ENCODE measurements around the gene CAST. TPM values are rescaled to one million over a fixed set of nuclear protein-coding genes. Genes with fewer than 3 reads are reported as not detected.

CAST gene
- total and polyA plus RNA-seq, 2 donors (not counting 3 experiments of a cell fraction or from before 2014, with no cell fraction given) = 33.7 to 194 TPM

DNA sequence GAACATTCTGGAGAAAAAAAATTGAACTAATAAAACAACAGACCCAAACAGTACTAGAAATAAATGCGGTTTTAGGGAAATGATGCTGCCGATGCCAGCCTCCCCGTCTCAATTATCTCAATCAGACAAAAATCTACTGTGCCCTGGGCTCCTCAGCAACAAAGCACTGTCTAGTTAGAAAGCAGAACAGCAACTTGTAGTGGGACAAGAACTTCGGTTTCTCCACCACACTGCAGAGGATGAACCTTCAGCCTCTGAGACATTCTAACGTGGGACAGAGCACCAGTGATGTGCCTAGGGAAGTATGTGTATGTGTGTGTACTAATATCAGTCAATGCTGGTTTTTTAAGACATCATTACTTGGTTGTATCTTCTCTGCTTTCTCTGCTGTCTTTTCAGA is 11.1 kb upstream of the CAST start:
- Histone ChIP-seq H3K9ac (replicated peaks; ENCODE audit: extremely low read depth, insufficient read depth, low read length) (no peak overlapping the region), H3K4me3 (replicated peaks in 1 of 3; ENCODE audit: insufficient read depth in 1 of 3, low read depth in 1 of 3, low read length in 3 of 3) (no peak overlapping the region), H2AFZ (ENCODE audit: low read depth, low read length) (no peak overlapping the region), H3K27me3 (ENCODE audit: control insufficient read depth in 2 of 2, insufficient read depth in 2 of 2, low read length in 2 of 2) (no peaks in the 10 kb centered on the region), H3K27ac (ENCODE audit: insufficient read depth, low read depth, low read length) (no peak overlapping the region), H3K4me2 (ENCODE audit: insufficient read depth, low read length) (no peak overlapping the region), H3K36me3 (ENCODE audit: control insufficient read depth in 2 of 2, extremely low read depth in 1 of 2, insufficient read depth in 2 of 2, low read length in 2 of 2) (no peaks in the 10 kb centered on the region), H4K20me1 (replicated peaks; ENCODE audit: control insufficient read depth, extremely low read depth, insufficient read depth, low read length) (no peaks in the 10 kb centered on the region), H3K9me3 (replicated peaks; ENCODE audit: control insufficient read depth, insufficient read depth, low read length) (no peaks in the 10 kb centered on the region), H3K79me2 (ENCODE audit: control insufficient read depth, insufficient read depth, low read length) (no peaks in the 10 kb centered on the region), H3K9me1 (replicated peaks; ENCODE audit: control insufficient read depth, extremely low read depth, insufficient read depth, low read length) (no peaks in the 10 kb centered on the region), H3K4me1 (ENCODE audit: control insufficient read depth, extremely low read depth, insufficient read depth, low read length) (peaks cover 12% of the 10 kb centered on the region)
- dilution Hi-C loops (cut with MboI; ENCODE audit: extremely low pct_ligation_motif_present, low sequenced_read_pairs) (no loop called here), intact Hi-C loops (cut with micrococcal nuclease) (no loop called here)
- no peak for DNase-seq (ENCODE audit: low read depth, low spot score)
- no peak for FAIRE-seq
- no TSS peak for BruUV-seq (replicated peaks)
- TF ChIP-seq POLR2AphosphoS5 (IDR thresholded peaks at IDR 0.05; ENCODE audit: insufficient read depth, low read depth, low read length) (no peak), FOS (IDR thresholded peaks at IDR 0.05; ENCODE audit: borderline replicate concordance, insufficient read depth, low read length) (no peak), POLR2A (IDR thresholded peaks at IDR 0.05; ENCODE audit: low read depth, low read length) (no peak), JUN (IDR thresholded peaks at IDR 0.05; ENCODE audit: borderline replicate concordance, insufficient read depth, insufficient read length, low read depth) (no peak), MYC (IDR thresholded peaks at IDR 0.05; ENCODE audit: low read depth, low read length) (no peak), GATA2 (IDR thresholded peaks at IDR 0.05; ENCODE audit: insufficient read depth, insufficient read length, low read depth, low read length) (no peak)
- TF ChIP-seq, protein P1, sequence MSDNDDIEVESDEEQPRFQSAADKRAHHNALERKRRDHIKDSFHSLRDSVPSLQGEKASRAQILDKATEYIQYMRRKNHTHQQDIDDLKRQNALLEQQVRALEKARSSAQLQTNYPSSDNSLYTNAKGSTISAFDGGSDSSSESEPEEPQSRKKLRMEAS (IDR thresholded peaks at IDR 0.05; ENCODE audit: insufficient read depth, insufficient read length) = no peak
- TF ChIP-seq, protein P2, sequence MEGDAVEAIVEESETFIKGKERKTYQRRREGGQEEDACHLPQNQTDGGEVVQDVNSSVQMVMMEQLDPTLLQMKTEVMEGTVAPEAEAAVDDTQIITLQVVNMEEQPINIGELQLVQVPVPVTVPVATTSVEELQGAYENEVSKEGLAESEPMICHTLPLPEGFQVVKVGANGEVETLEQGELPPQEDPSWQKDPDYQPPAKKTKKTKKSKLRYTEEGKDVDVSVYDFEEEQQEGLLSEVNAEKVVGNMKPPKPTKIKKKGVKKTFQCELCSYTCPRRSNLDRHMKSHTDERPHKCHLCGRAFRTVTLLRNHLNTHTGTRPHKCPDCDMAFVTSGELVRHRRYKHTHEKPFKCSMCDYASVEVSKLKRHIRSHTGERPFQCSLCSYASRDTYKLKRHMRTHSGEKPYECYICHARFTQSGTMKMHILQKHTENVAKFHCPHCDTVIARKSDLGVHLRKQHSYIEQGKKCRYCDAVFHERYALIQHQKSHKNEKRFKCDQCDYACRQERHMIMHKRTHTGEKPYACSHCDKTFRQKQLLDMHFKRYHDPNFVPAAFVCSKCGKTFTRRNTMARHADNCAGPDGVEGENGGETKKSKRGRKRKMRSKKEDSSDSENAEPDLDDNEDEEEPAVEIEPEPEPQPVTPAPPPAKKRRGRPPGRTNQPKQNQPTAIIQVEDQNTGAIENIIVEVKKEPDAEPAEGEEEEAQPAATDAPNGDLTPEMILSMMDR (IDR thresholded peaks at IDR 0.05; ENCODE audit: extremely low read depth in 1 of 2, insufficient read depth in 1 of 2, low read depth in 1 of 2, low read length in 2 of 2) = no peak
- CTCF ChIA-PET = interaction anchor here (1.4 kb wide), 1 partner anchor 37 kb away, joined by 5 read pairs; no protein-coding TSS in a partner anchor
- POLR2A ChIA-PET = no interaction called here

Measured in endothelial cell of umbilical vein (primary cell).